ENCODE measurements around the gene CLSTN1. TPM values are rescaled to one million over a fixed set of nuclear protein-coding genes. Genes with fewer than 3 reads are reported as not detected.
A peak's percentile ranks its signal among the peaks of the same experiment; 100 is the strongest.

The CLSTN1 gene
- total RNA-seq, 1 donor from 2014 or later: 51.1 TPM

GRCh38 chr1:9835404-9835757 lies 11.6 kb upstream of the CLSTN1 start:
- H3K9me3 ChIP-seq (ENCODE audit: control insufficient read depth in 3 of 3, low read length in 3 of 3): no peaks in the 10 kb centered on the region
- H3K4me3 ChIP-seq (ENCODE audit: low read length in 3 of 3): no peak overlapping the region
- H3K4me1 ChIP-seq (ENCODE audit: control insufficient read depth in 3 of 3, insufficient read depth in 3 of 3, low read length in 3 of 3): peaks cover 15 to 23% (median 16%) of the 10 kb centered on the region in 3 donors
- H3K9ac ChIP-seq (ENCODE audit: low read depth in 1 of 3, low read length in 3 of 3): no peak overlapping the region
- H3K36me3 ChIP-seq (ENCODE audit: control insufficient read depth in 3 of 3, insufficient read depth in 3 of 3, low read length in 3 of 3): no peaks in the 10 kb centered on the region
- H3K27ac ChIP-seq (ENCODE audit: low read depth, low read length): no peak overlapping the region
- no peaks in the 10 kb centered on the region for H3K27me3 ChIP-seq (ENCODE audit: control insufficient read depth in 3 of 3, insufficient read depth in 3 of 3, low read length in 3 of 3)

DNA sequence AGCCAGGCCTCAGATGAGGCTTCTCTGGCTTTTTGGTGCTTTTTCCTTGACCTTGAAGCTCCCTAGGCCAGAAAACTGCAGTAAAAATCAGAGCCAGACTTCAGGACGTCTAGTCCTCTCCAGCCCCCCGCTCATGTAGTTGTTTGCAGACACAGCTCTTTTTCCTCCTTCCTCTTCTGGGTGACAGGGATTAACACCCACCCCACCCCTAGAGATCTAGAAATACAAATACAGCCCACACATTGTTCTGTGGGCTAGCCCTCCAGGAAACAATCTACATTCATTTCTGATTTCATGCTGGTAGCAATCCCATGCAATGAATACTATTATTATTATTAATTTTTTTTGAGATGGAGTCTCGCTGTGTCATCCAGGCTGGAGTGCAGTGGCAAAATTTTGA lies 9.9 kb upstream of the CLSTN1 start:
- H3K9ac ChIP-seq (ENCODE audit: low read depth in 1 of 3, low read length in 3 of 3): no peak overlapping the region
- no peak overlapping the region for H3K27ac ChIP-seq (ENCODE audit: low read depth, low read length)
- no peak overlapping the region for H3K4me3 ChIP-seq (ENCODE audit: low read length in 3 of 3)
- no peaks in the 10 kb centered on the region for H3K9me3 ChIP-seq (ENCODE audit: control insufficient read depth in 3 of 3, low read length in 3 of 3)
- peaks cover 9 to 17% (median 11%) of the 10 kb centered on the region in 3 donors for H3K4me1 ChIP-seq (ENCODE audit: control insufficient read depth in 3 of 3, insufficient read depth in 3 of 3, low read length in 3 of 3)
- H3K36me3 ChIP-seq (ENCODE audit: control insufficient read depth in 3 of 3, insufficient read depth in 3 of 3, low read length in 3 of 3): no peaks in the 10 kb centered on the region
- H3K27me3 ChIP-seq (ENCODE audit: control insufficient read depth in 3 of 3, insufficient read depth in 3 of 3, low read length in 3 of 3): no peaks in the 10 kb centered on the region

DNA sequence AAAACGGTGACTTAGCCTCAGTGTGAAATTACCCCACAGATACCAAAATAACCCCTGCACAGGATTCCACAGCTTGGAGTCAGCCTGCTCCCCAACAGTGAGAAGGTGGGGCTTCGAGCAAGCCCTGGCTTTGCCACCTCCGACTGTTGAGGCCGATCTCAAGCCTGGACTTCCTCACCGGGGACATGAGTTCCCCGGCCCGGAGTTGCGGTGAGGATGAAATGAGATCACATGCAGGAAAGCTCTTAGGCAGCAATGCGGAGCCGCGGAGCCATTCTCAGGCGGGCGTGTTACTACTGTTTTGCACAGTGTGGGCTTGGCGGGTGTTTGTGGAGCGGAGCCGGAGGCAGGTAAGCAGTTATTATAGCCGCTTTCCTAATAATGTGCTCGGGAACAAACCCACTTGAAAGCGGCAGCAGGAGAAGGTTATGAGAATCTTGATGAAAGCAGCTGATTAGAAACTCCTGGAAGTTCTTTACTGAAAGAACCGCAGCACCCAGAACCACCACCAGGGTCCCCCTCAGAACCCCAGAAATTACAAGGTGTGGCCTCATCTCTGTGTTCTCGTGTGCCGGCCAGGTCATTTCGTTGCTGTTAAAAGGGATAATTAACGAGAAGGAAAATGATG lies 3.9 kb upstream of the CLSTN1 start:
- H3K9me3 ChIP-seq (ENCODE audit: control insufficient read depth in 3 of 3, low read length in 3 of 3): no peaks in the 10 kb centered on the region

GRCh38 chr1:9826616-9827015 lies 2.9 kb upstream of the CLSTN1 start:
- Histone ChIP-seq H3K36me3 (ENCODE audit: control insufficient read depth in 3 of 3, insufficient read depth in 3 of 3, low read length in 3 of 3) (no peaks in the 10 kb centered on the region), H3K9ac (ENCODE audit: low read depth in 1 of 3, low read length in 3 of 3) (no peak overlapping the region), H3K9me3 (ENCODE audit: control insufficient read depth in 3 of 3, low read length in 3 of 3) (no peaks in the 10 kb centered on the region), H3K27ac (ENCODE audit: low read depth, low read length) (no peak overlapping the region), H3K4me3 (ENCODE audit: low read length in 3 of 3) (no peak overlapping the region), H3K4me1 (ENCODE audit: control insufficient read depth in 3 of 3, insufficient read depth in 3 of 3, low read length in 3 of 3) (peaks cover 24 to 30% (median 27%) of the 10 kb centered on the region in 3 donors), H3K27me3 (ENCODE audit: control insufficient read depth in 3 of 3, insufficient read depth in 3 of 3, low read length in 3 of 3) (no peaks in the 10 kb centered on the region)

More for the DNA sequence above, 3.9 kb upstream of the CLSTN1 start:
- no peaks in the 10 kb centered on the region for H3K36me3 ChIP-seq (ENCODE audit: control insufficient read depth in 3 of 3, insufficient read depth in 3 of 3, low read length in 3 of 3)
- no peak overlapping the region for H3K4me3 ChIP-seq (ENCODE audit: low read length in 3 of 3)
- no peaks in the 10 kb centered on the region for H3K27me3 ChIP-seq (ENCODE audit: control insufficient read depth in 3 of 3, insufficient read depth in 3 of 3, low read length in 3 of 3)
- H3K4me1 ChIP-seq (ENCODE audit: control insufficient read depth in 3 of 3, insufficient read depth in 3 of 3, low read length in 3 of 3): peaks cover 16 to 20% (median 18%) of the 10 kb centered on the region in 3 donors
- no peak overlapping the region for H3K27ac ChIP-seq (ENCODE audit: low read depth, low read length)
- no peak overlapping the region for H3K9ac ChIP-seq (ENCODE audit: low read depth in 1 of 3, low read length in 3 of 3)

GRCh38 chr1:9826087-9826486 lies 2.3 kb upstream of the CLSTN1 start:
- H3K36me3 ChIP-seq (ENCODE audit: control insufficient read depth in 3 of 3, insufficient read depth in 3 of 3, low read length in 3 of 3): no peaks in the 10 kb centered on the region
- peak overlapping the region; percentile 84 for H3K27ac ChIP-seq (ENCODE audit: low read depth, low read length)
- H3K27me3 ChIP-seq (ENCODE audit: control insufficient read depth in 3 of 3, insufficient read depth in 3 of 3, low read length in 3 of 3): no peaks in the 10 kb centered on the region
- no peaks in the 10 kb centered on the region for H3K9me3 ChIP-seq (ENCODE audit: control insufficient read depth in 3 of 3, low read length in 3 of 3)
- H3K4me1 ChIP-seq (ENCODE audit: control insufficient read depth in 3 of 3, insufficient read depth in 3 of 3, low read length in 3 of 3): peaks cover 24 to 30% (median 27%) of the 10 kb centered on the region in 3 donors
- H3K4me3 ChIP-seq (ENCODE audit: low read length in 3 of 3): no peak overlapping the region
- H3K9ac ChIP-seq (ENCODE audit: low read depth in 1 of 3, low read length in 3 of 3): no peak overlapping the region

- Histone ChIP-seq H3K36me3 (ENCODE audit: control insufficient read depth in 3 of 3, insufficient read depth in 3 of 3, low read length in 3 of 3) (no peaks in the 10 kb centered on the region), H3K9me3 (ENCODE audit: control insufficient read depth in 3 of 3, low read length in 3 of 3) (no peaks in the 10 kb centered on the region), H3K27ac (ENCODE audit: low read depth, low read length) (peak overlapping the region; percentile 84), H3K4me3 (ENCODE audit: low read length in 3 of 3) (peak overlapping the region; percentile 35 to 77 (median 75)), H3K27me3 (ENCODE audit: control insufficient read depth in 3 of 3, insufficient read depth in 3 of 3, low read length in 3 of 3) (no peaks in the 10 kb centered on the region), H3K9ac (ENCODE audit: low read depth in 1 of 3, low read length in 3 of 3) (peak overlapping the region in 1 of 3 donors; percentile 40), H3K4me1 (ENCODE audit: control insufficient read depth in 3 of 3, insufficient read depth in 3 of 3, low read length in 3 of 3) (peaks cover 24 to 30% (median 27%) of the 10 kb centered on the region in 3 donors)
Measured at GRCh38 chr1:9825093-9826074, 1.6 kb upstream of the CLSTN1 start.

DNA sequence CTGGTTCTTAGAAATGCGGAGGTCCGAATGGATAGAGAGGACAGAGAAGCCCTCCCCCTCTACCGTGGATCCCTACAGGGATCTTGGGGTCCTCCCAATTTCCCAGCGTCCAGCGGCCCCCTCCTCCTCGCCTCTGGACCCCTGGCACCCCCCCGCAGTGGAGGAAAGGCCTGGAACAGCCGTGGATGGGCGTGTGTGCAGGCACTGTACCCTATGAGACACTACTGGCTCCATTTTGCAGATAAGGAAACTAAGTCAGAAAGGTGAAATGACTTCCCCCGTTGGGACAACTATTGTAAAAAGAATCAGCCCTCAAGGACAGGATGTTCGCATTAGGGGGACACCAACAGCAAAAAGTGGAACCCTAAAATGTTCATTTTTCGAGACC lies 931 bp upstream of the CLSTN1 start:
- Histone ChIP-seq H3K9me3 (ENCODE audit: control insufficient read depth in 3 of 3, low read length in 3 of 3) (no peaks in the 10 kb centered on the region), H3K4me3 (ENCODE audit: low read length in 3 of 3) (peak overlapping the region; percentile 54 to 77 (median 75)), H3K36me3 (ENCODE audit: control insufficient read depth in 3 of 3, insufficient read depth in 3 of 3, low read length in 3 of 3) (no peaks in the 10 kb centered on the region), H3K4me1 (ENCODE audit: control insufficient read depth in 3 of 3, insufficient read depth in 3 of 3, low read length in 3 of 3) (peaks cover 24 to 30% (median 27%) of the 10 kb centered on the region in 3 donors), H3K27me3 (ENCODE audit: control insufficient read depth in 3 of 3, insufficient read depth in 3 of 3, low read length in 3 of 3) (no peaks in the 10 kb centered on the region), H3K27ac (ENCODE audit: low read depth, low read length) (peak overlapping the region; percentile 84), H3K9ac (ENCODE audit: low read depth in 1 of 3, low read length in 3 of 3) (peak overlapping the region in 2 of 3 donors; percentile 66 to 79)

GRCh38 chr1:9823693-9823942 lies 147 bp downstream of the CLSTN1 start:
- Histone ChIP-seq H3K4me3 (ENCODE audit: low read length in 3 of 3) (peak overlapping the region in 2 of 3 donors; percentile 85 to 96), H3K27ac (ENCODE audit: low read depth, low read length) (peak overlapping the region; percentile 15), H3K9ac (ENCODE audit: low read depth in 1 of 3, low read length in 3 of 3) (peak overlapping the region in 1 of 3 donors; percentile 84), H3K27me3 (ENCODE audit: control insufficient read depth in 3 of 3, insufficient read depth in 3 of 3, low read length in 3 of 3) (no peaks in the 10 kb centered on the region), H3K36me3 (ENCODE audit: control insufficient read depth in 3 of 3, insufficient read depth in 3 of 3, low read length in 3 of 3) (no peaks in the 10 kb centered on the region), H3K4me1 (ENCODE audit: control insufficient read depth in 3 of 3, insufficient read depth in 3 of 3, low read length in 3 of 3) (peaks cover 24 to 30% (median 27%) of the 10 kb centered on the region in 3 donors), H3K9me3 (ENCODE audit: control insufficient read depth in 3 of 3, low read length in 3 of 3) (no peaks in the 10 kb centered on the region)

GRCh38 chr1:9822897-9823692 lies 670 bp downstream of the CLSTN1 start:
- Histone ChIP-seq H3K4me1 (ENCODE audit: control insufficient read depth in 3 of 3, insufficient read depth in 3 of 3, low read length in 3 of 3) (peaks cover 24 to 30% (median 27%) of the 10 kb centered on the region in 3 donors), H3K9ac (ENCODE audit: low read depth in 1 of 3, low read length in 3 of 3) (peak overlapping the region; percentile 72 to 84 (median 77)), H3K4me3 (ENCODE audit: low read length in 3 of 3) (peak overlapping the region; percentile 79 to 96 (median 85)), H3K9me3 (ENCODE audit: control insufficient read depth in 3 of 3, low read length in 3 of 3) (no peaks in the 10 kb centered on the region), H3K36me3 (ENCODE audit: control insufficient read depth in 3 of 3, insufficient read depth in 3 of 3, low read length in 3 of 3) (no peaks in the 10 kb centered on the region), H3K27ac (ENCODE audit: low read depth, low read length) (peak overlapping the region; percentile 15), H3K27me3 (ENCODE audit: control insufficient read depth in 3 of 3, insufficient read depth in 3 of 3, low read length in 3 of 3) (no peaks in the 10 kb centered on the region)
